CD14-positive monocyte (primary cell): ENCODE measurements around the gene ITGAX. TPM values are rescaled to one million over a fixed set of nuclear protein-coding genes. Genes with fewer than 3 reads are reported as not detected.

Experiments used
- DNase-seq, 3 donors: peaks; one replicate each; pipeline ENCODE4 v3.0.0-alpha.2; 2011 to 2022
- H2AFZ ChIP-seq: 2 replicates; pipeline ENCODE4 v1.6.0; 2012; ENCODE audit warnings: mild to moderate bottlenecking, low read depth, low read length, inconsistent platforms; ENCODE audit not compliant: insufficient read depth, poor library complexity, severe bottlenecking
- H3K27ac ChIP-seq, 2 donors: 1 replicate in 1 of 2; 2 replicates in 1 of 2; pipeline ENCODE4 v1.5.1; 2012 to 2013; ENCODE audit warnings: low read length in 2 of 2, control low read depth in 1 of 2, inconsistent platforms in 1 of 2, low read depth in 1 of 2, mild to moderate bottlenecking in 1 of 2
- H3K27me3 ChIP-seq, 2 donors: one replicate each; pipeline versions ENCODE4 v1.6.0 to v1.6.1; 2011 to 2013; ENCODE audit warnings: low read length in 2 of 2; ENCODE audit not compliant: control insufficient read depth in 2 of 2, insufficient read depth in 2 of 2
- H3K36me3 ChIP-seq, 2 donors: replicated peaks in 1 of 2; 1 replicate in 1 of 2; 2 replicates in 1 of 2; pipeline versions ENCODE4 v1.5.1 to v1.6.1; 2012 to 2013; ENCODE audit warnings: low read length in 2 of 2, control low read depth in 1 of 2, inconsistent platforms in 1 of 2, mild to moderate bottlenecking in 1 of 2; ENCODE audit not compliant: insufficient read depth in 2 of 2, control insufficient read depth in 1 of 2
- H3K4me1 ChIP-seq, 2 donors: 1 replicate in 1 of 2; 2 replicates in 1 of 2; pipeline versions ENCODE4 v1.5.1 to v1.6.1; 2012 to 2013; ENCODE audit warnings: low read length in 2 of 2, control low read depth in 1 of 2, inconsistent platforms in 1 of 2, mild to moderate bottlenecking in 1 of 2, moderate library complexity in 1 of 2; ENCODE audit not compliant: insufficient read depth in 2 of 2, control insufficient read depth in 1 of 2
- H3K4me2 ChIP-seq: replicated peaks from 2 replicates; pipeline ENCODE3; 2012; ENCODE audit warnings: low read length, moderate library complexity, mild to moderate bottlenecking; ENCODE audit not compliant: poor library complexity, severe bottlenecking; ENCODE audit errors: extremely low read depth
- H3K4me3 ChIP-seq, 3 experiments: fragments of 200-600 bp in 1 of 3; sonication (generic) in 1 of 3; replicated peaks in 1 of 3; 1 replicate in 2 of 3; 2 replicates in 1 of 3; pipeline ENCODE4 v1.5.1; 2011 to 2013; ENCODE audit warnings: low read length in 3 of 3, mild to moderate bottlenecking in 3 of 3, control low read depth in 2 of 3, low read depth in 2 of 3, inconsistent platforms in 1 of 3, moderate library complexity in 1 of 3
- H3K79me2 ChIP-seq: 2 replicates; pipeline ENCODE4 v1.6.0; 2012; ENCODE audit warnings: mild to moderate bottlenecking, control low read depth, inconsistent platforms, low read length, moderate library complexity; ENCODE audit not compliant: insufficient read depth
- H3K9ac ChIP-seq: 2 replicates; pipeline ENCODE4 v1.6.0; 2017; ENCODE audit warnings: low read length, mild to moderate bottlenecking; ENCODE audit not compliant: insufficient read depth, poor library complexity, severe bottlenecking
- H3K9me3 ChIP-seq, 2 donors: replicated peaks in 1 of 2; 1 replicate in 1 of 2; 2 replicates in 1 of 2; pipeline versions ENCODE4 v1.5.1 to v1.6.1; 2012 to 2013; ENCODE audit warnings: low read length in 2 of 2, control low read depth in 1 of 2; ENCODE audit not compliant: control insufficient read depth in 1 of 2, insufficient read depth in 1 of 2
- H4K20me1 ChIP-seq: 2 replicates; pipeline ENCODE4 v1.6.0; 2012; ENCODE audit warnings: mild to moderate bottlenecking, low read length, control low read depth, moderate library complexity; ENCODE audit not compliant: insufficient read depth
- H3K27ac Mint-ChIP-seq, 7 donors: one replicate each; pipeline ENCODE4 v1.8.0; 2020; ENCODE audit warnings: mild to moderate bottlenecking in 7 of 7, mixed read lengths in 7 of 7, moderate library complexity in 6 of 7, inconsistent platforms in 2 of 7
- H3K27me3 Mint-ChIP-seq, 3 donors: one replicate each; pipeline ENCODE4 v1.8.0; 2021 to 2022; ENCODE audit warnings: low read depth in 3 of 3, mild to moderate bottlenecking in 3 of 3, mixed read lengths in 3 of 3, moderate library complexity in 3 of 3, inconsistent platforms in 1 of 3
- H3K36me3 Mint-ChIP-seq, 2 donors: one replicate each; pipeline ENCODE4 v1.8.0; 2020; ENCODE audit warnings: mixed read lengths in 2 of 2, inconsistent platforms in 1 of 2, mild to moderate bottlenecking in 1 of 2
- H3K4me1 Mint-ChIP-seq: one replicate; pipeline ENCODE4 v1.8.0; 2020; ENCODE audit warnings: mild to moderate bottlenecking, mixed read lengths
- H3K4me3 Mint-ChIP-seq, 2 donors: one replicate each; pipeline ENCODE4 v1.8.0; 2020; ENCODE audit warnings: mild to moderate bottlenecking in 2 of 2, mixed read lengths in 2 of 2, moderate library complexity in 1 of 2
- H3K9me3 Mint-ChIP-seq, 7 donors: one replicate each; pipeline ENCODE4 v1.8.0; 2020 to 2022; ENCODE audit warnings: mixed read lengths in 7 of 7, mild to moderate bottlenecking in 6 of 7, moderate library complexity in 6 of 7, inconsistent platforms in 2 of 7
- WGBS: methylation state at CpG from one replicate; pipeline ENCODE4 v1.1.5; 2013; ENCODE audit warnings: missing lambda C conversion rate; ENCODE audit not compliant: insufficient coverage; 5-methylcytosine and 5-hydroxymethylcytosine counted together
- intact Hi-C, 2 donors: fragments of 100-400 bp; cut with micrococcal nuclease; formaldehyde crosslinking; loops; one replicate each; pipeline versions ENCODE4 v1.15.0 to v1.15.1; 2023
- polyA plus RNA-seq, 3 donors: library from polyadenylated mRNA; depleted of rRNA in 1 of 3; unstranded in 2 of 3; stranded (reverse) in 1 of 3; fragments of 300-500 nt in 2 of 3; fragments of >200 nt in 1 of 3; fragmentation: Illumina TruSeq in 2 of 3; gene quantifications; 1 replicate in 2 of 3; 2 replicates in 1 of 3; pipeline ENCODE4 v1.2.3, GENCODE V29; 2012 to 2021
- TF ChIP-seq, protein P1 (sequence below): fragments of 200-600 bp; IDR thresholded peaks from one replicate; pipeline ENCODE4 v1.8.0; 2022; ENCODE audit warnings: antibody characterized with exemption, mild to moderate bottlenecking

Gene ITGAX
- polyA plus RNA-seq, 3 donors = 40.7 to 710 (median 71.3) TPM

DNA sequence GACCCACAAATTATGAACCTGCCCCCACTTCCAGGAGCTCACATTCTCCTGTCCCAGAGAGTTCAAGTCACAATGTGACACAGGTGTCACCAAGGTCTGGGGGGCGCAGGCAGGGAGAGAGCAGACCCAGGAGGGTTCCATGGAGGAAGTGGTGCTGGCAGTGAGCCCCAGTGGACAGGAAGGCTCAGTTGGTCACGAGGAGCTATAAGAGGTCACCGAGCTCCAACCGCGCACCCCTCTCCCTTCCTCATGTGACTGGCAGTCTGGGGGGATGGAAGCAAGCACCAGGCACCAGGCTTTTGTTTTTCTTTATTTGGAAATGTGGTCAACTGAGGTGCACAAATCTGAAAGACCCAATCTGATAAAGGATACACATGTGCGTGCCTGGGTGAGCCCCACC, 40.7 kb downstream of the ITGAX start:
- Histone ChIP-seq H4K20me1 (no peaks in the 10 kb centered on the region), H2AFZ (peak overlapping the region; percentile 50), H3K9ac (no peak overlapping the region), H3K79me2 (no peaks in the 10 kb centered on the region), H3K36me3 (no peaks in the 10 kb centered on the region), H3K27me3 (no peaks in the 10 kb centered on the region), H3K4me3 (peak overlapping the region in 1 of 3 experiments; percentile 30), H3K4me2 (peak overlapping the region; percentile 36), H3K27ac (no peak overlapping the region), H3K9me3 (peaks cover 0 to 4% of the 10 kb centered on the region in 2 donors), H3K4me1 (peaks cover 48 to 53% of the 10 kb centered on the region in 2 donors)
- intact Hi-C loops = no loop called here
- Mint-ChIP-seq H3K27me3 (peaks cover 2 to 3% (median 3%) of the 10 kb centered on the region in 3 donors), H3K27ac (peak overlapping the region in 2 of 7 donors; percentile 31 to 56), H3K36me3 (no peaks in the 10 kb centered on the region), H3K9me3 (peaks cover 0 to 7% (median 2%) of the 10 kb centered on the region in 7 donors), H3K4me3 (peak overlapping the region; percentile 24 to 59), H3K4me1 (peaks cover 51% of the 10 kb centered on the region)
- DNase-seq = peak; percentile 33 to 52 (median 35)
- TF ChIP-seq, protein P1, sequence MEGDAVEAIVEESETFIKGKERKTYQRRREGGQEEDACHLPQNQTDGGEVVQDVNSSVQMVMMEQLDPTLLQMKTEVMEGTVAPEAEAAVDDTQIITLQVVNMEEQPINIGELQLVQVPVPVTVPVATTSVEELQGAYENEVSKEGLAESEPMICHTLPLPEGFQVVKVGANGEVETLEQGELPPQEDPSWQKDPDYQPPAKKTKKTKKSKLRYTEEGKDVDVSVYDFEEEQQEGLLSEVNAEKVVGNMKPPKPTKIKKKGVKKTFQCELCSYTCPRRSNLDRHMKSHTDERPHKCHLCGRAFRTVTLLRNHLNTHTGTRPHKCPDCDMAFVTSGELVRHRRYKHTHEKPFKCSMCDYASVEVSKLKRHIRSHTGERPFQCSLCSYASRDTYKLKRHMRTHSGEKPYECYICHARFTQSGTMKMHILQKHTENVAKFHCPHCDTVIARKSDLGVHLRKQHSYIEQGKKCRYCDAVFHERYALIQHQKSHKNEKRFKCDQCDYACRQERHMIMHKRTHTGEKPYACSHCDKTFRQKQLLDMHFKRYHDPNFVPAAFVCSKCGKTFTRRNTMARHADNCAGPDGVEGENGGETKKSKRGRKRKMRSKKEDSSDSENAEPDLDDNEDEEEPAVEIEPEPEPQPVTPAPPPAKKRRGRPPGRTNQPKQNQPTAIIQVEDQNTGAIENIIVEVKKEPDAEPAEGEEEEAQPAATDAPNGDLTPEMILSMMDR = no peak
- 20% methylated on average over 1 of the region's 6 CpGs for WGBS

DNA sequence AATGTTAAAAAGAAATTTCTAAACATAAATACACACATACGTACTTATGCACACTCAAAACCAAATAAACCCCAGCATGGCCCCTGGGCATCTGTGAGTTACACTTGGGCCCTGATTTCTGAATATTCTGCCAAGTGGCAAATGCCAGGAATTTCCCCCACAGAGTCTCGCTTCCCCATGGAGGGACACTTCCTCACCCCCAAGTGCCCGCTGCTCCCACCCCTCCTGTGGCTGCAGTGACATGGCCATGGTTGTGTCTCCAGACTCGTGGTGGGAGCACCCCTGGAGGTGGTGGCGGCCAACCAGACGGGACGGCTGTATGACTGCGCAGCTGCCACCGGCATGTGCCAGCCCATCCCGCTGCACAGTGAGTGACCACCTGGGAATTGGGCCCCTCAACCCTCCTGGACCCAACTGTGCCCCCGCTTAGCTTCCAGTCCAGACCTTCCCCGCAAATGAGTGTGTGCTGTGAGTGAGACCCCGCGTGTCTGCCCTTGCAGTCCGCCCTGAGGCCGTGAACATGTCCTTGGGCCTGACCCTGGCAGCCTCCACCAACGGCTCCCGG, 42.2 kb downstream of the ITGAX start:
- no peaks in the 10 kb centered on the region for H3K79me2 ChIP-seq
- H2AFZ ChIP-seq = no peak overlapping the region
- H3K4me2 ChIP-seq = no peak overlapping the region
- peaks cover 0 to 7% (median 2%) of the 10 kb centered on the region in 7 donors for H3K9me3 Mint-ChIP-seq
- no peak overlapping the region for H3K4me3 Mint-ChIP-seq
- H3K9ac ChIP-seq = no peak overlapping the region
- TF ChIP-seq, protein P1 = no peak
- intact Hi-C loops = no loop called here
- no peaks in the 10 kb centered on the region for H3K36me3 Mint-ChIP-seq
- H3K4me3 ChIP-seq = no peak overlapping the region
- peak overlapping the region in 1 of 7 donors; percentile 41 for H3K27ac Mint-ChIP-seq
- H3K4me1 ChIP-seq = peaks cover 52 to 57% of the 10 kb centered on the region in 2 donors
- peaks cover 0 to 4% of the 10 kb centered on the region in 2 donors for H3K9me3 ChIP-seq
- H4K20me1 ChIP-seq = no peaks in the 10 kb centered on the region
- peak in 2 of 3 donors; percentile 13 to 69 for DNase-seq
- no peak overlapping the region for H3K27ac ChIP-seq
- no peaks in the 10 kb centered on the region for H3K27me3 ChIP-seq
- peaks cover 2 to 3% (median 3%) of the 10 kb centered on the region in 3 donors for H3K27me3 Mint-ChIP-seq
- 57% methylated on average over 5 of the region's 18 CpGs for WGBS
- peaks cover 55% of the 10 kb centered on the region for H3K4me1 Mint-ChIP-seq
- no peaks in the 10 kb centered on the region for H3K36me3 ChIP-seq
